Esophagus muscularis mucosa (tissue), 4 donors: ENCODE results near the gene LIN7C. TPM values are rescaled to one million over a fixed set of nuclear protein-coding genes. Genes with fewer than 3 reads are reported as not detected.
A peak's percentile ranks its signal among the peaks of the same experiment; 100 is the strongest.

ENCODE experiments used
- DNase-seq: peaks from one replicate; pipeline ENCODE4 v3.0.0-alpha.2; 2017; ENCODE audit errors: extremely low spot score
- H3K27ac ChIP-seq, 4 donors: fragments of 200-600 bp; sonication (generic); replicated peaks in 1 of 4; 1 replicate in 3 of 4; 2 replicates in 1 of 4; pipeline ENCODE4 v1.5.1; 2016 to 2019; ENCODE audit warnings: mild to moderate bottlenecking in 1 of 4
- H3K27me3 ChIP-seq, 4 donors: fragments of 200-600 bp; sonication (generic); one replicate each; pipeline versions ENCODE4 v1.5.1 to v1.6.0; 2016 to 2019
- H3K36me3 ChIP-seq, 4 donors: fragments of 200-600 bp; sonication (generic); one replicate each; pipeline ENCODE4 v1.5.1; 2016 to 2019
- H3K4me1 ChIP-seq, 4 donors: fragments of 200-600 bp; sonication (generic); one replicate each; pipeline ENCODE4 v1.5.1; 2016 to 2019
- H3K4me3 ChIP-seq, 4 donors: fragments of 200-600 bp; sonication (generic); 1 replicate in 2 of 4; 2 replicates in 2 of 4; pipeline ENCODE4 v1.5.1; 2016 to 2019; ENCODE audit warnings: mild to moderate bottlenecking in 4 of 4, moderate library complexity in 1 of 4
- H3K9me3 ChIP-seq, 4 donors: fragments of 200-600 bp; sonication (generic); 1 replicate in 3 of 4; 2 replicates in 1 of 4; pipeline ENCODE4 v1.5.1; 2016 to 2019
- CTCF ChIP-seq, 3 experiments: fragments of 200-600 bp in 2 of 3; fragments of 450-650 bp in 1 of 3; sonication (generic) in 2 of 3; IDR thresholded peaks; one replicate each; pipeline ENCODE4 v1.5.1; 2017 to 2019; ENCODE audit warnings: antibody characterized with exemption in 3 of 3, mild to moderate bottlenecking in 2 of 3, moderate library complexity in 1 of 3
- EP300 ChIP-seq: sonication (generic); formaldehyde crosslinking; IDR thresholded peaks from one replicate; pipeline ENCODE4 v1.6.1; 2017; ENCODE audit warnings: antibody characterized with exemption
- POLR2A ChIP-seq: fragments of 450-650 bp; IDR thresholded peaks from one replicate; pipeline ENCODE4 v1.6.1; 2017; ENCODE audit warnings: antibody characterized with exemption, moderate library complexity, mild to moderate bottlenecking, low read depth
- POLR2AphosphoS5 ChIP-seq, 2 donors: sonication (generic); formaldehyde crosslinking; IDR thresholded peaks; one replicate each; pipeline ENCODE4 v1.6.1; 2017; ENCODE audit warnings: antibody characterized with exemption in 2 of 2
- WGBS: methylation state at CpG from one replicate; pipeline ENCODE4 v1.1.5; 2018; 5-methylcytosine and 5-hydroxymethylcytosine counted together
- intact Hi-C: fragments of 100-400 bp; cut with DNase I; formaldehyde crosslinking; loops from one replicate; pipeline ENCODE4 v1.15.1; 2023
- total RNA-seq, 4 donors: library from RNA; depleted of rRNA; stranded (reverse); fragments of >200 nt; gene quantifications; one replicate each; pipeline versions ENCODE4 v1.1.0 to v1.2.1, GENCODE V29; 2016

LIN7C gene
- total RNA-seq, 4 donors from 2014 or later: 33.2 to 46.3 (median 44.0) TPM

GRCh38 chr11:27507557-27508322 lies 1.2 kb upstream of the LIN7C start:
- H3K36me3 ChIP-seq: peaks cover 0 to 4% (median 0%) of the 10 kb centered on the region in 4 donors
- no peak for DNase-seq
- H3K9me3 ChIP-seq: no peaks in the 10 kb centered on the region
- H3K27me3 ChIP-seq: no peaks in the 10 kb centered on the region
- intact Hi-C loops: loop anchor here (5.0 kb wide), 1 partner anchor 600 kb away; the partner anchor contains the start of genes KIF18A and METTL15
- peaks cover 41 to 45% (median 42%) of the 10 kb centered on the region in 4 donors for H3K4me1 ChIP-seq
- H3K27ac ChIP-seq: no peak overlapping the region
- TF ChIP-seq POLR2A (no peak), POLR2AphosphoS5 (IDR thresholded peaks at IDR 0.05) (no peak), EP300 (no peak), CTCF (IDR thresholded peaks at IDR 0.05) (no peak)
- peak overlapping the region; percentile 82 to 96 (median 93) for H3K4me3 ChIP-seq
- 98% methylated on average over 4 of the region's 4 CpGs for WGBS

GRCh38 chr11:27505781-27506180 lies 788 bp downstream of the LIN7C start:
- no peaks in the 10 kb centered on the region for H3K9me3 ChIP-seq
- intact Hi-C loops: loop anchor here (5.0 kb wide), 1 partner anchor 602 kb away; the partner anchor contains the start of genes KIF18A and METTL15
- no peaks in the 10 kb centered on the region for H3K27me3 ChIP-seq
- peaks cover 4 to 8% (median 8%) of the 10 kb centered on the region in 4 donors for H3K36me3 ChIP-seq
- no peak for DNase-seq
- peak overlapping the region; percentile 82 to 96 (median 93) for H3K4me3 ChIP-seq
- TF ChIP-seq POLR2A: no peak
- no peak for TF ChIP-seq EP300
- no peak for TF ChIP-seq POLR2AphosphoS5 (IDR thresholded peaks at IDR 0.05)
- no peak for TF ChIP-seq CTCF (IDR thresholded peaks at IDR 0.05)
- H3K27ac ChIP-seq: peak overlapping the region; percentile 91 to 93 (median 92)
- 4% methylated on average over 5 of the region's 5 CpGs for WGBS
- peaks cover 35 to 53% (median 47%) of the 10 kb centered on the region in 4 donors for H3K4me1 ChIP-seq

GRCh38 chr11:27504205-27504604 lies 2.4 kb downstream of the LIN7C start:
- DNase-seq: no peak
- Histone ChIP-seq H3K27ac (no peak overlapping the region), H3K4me3 (no peak overlapping the region), H3K4me1 (peaks cover 35 to 53% (median 47%) of the 10 kb centered on the region in 4 donors), H3K36me3 (peaks cover 9 to 24% (median 20%) of the 10 kb centered on the region in 4 donors), H3K27me3 (no peaks in the 10 kb centered on the region), H3K9me3 (no peaks in the 10 kb centered on the region)
- 63% methylated on average over 2 of the region's 2 CpGs for WGBS
- intact Hi-C loops: no loop called here
- no peak for TF ChIP-seq POLR2A
- TF ChIP-seq EP300: no peak
- no peak for TF ChIP-seq POLR2AphosphoS5 (IDR thresholded peaks at IDR 0.05)
- no peak for TF ChIP-seq CTCF (IDR thresholded peaks at IDR 0.05)

- Histone ChIP-seq H3K9me3 (no peaks in the 10 kb centered on the region), H3K4me1 (peaks cover 36 to 57% (median 49%) of the 10 kb centered on the region in 4 donors), H3K36me3 (peaks cover 9 to 41% (median 27%) of the 10 kb centered on the region in 4 donors), H3K27me3 (no peaks in the 10 kb centered on the region), H3K27ac (no peak overlapping the region), H3K4me3 (no peak overlapping the region)
- TF ChIP-seq EP300 (no peak), POLR2A (no peak), POLR2AphosphoS5 (IDR thresholded peaks at IDR 0.05) (no peak), CTCF (IDR thresholded peaks at IDR 0.05) (no peak)
- DNase-seq: no peak
- intact Hi-C loops: no loop called here
Observed at GRCh38 chr11:27501100-27501499, 5.5 kb downstream of the LIN7C start.
